Mammary epithelial cell (primary cell): ENCODE data around the gene CDK4.
A peak's percentile ranks its signal among the peaks of the same experiment; 100 is the strongest.

Source experiments
- CTCF ChIP-seq, 2 donors: IDR thresholded peaks in 1 of 2; conservative IDR thresholded peaks in 1 of 2; 2 replicates each; pipeline ENCODE4 v1.5.1; 2011 to 2012; ENCODE audit warnings: inconsistent platforms in 2 of 2, low read length in 2 of 2, mild to moderate bottlenecking in 2 of 2, control low read depth in 1 of 2, low read depth in 1 of 2; ENCODE audit not compliant: insufficient read depth in 1 of 2; ENCODE audit errors: extremely low read depth in 1 of 2
- EZH2 ChIP-seq: IDR thresholded peaks from 2 replicates; pipeline ENCODE4 v1.6.1; 2012; ENCODE audit warnings: low read length, inconsistent platforms, borderline replicate concordance

- TF ChIP-seq EZH2 (no peak), CTCF (conservative IDR thresholded peaks at IDR 0.05 in 1 of 2, IDR thresholded peaks at IDR 0.05 in 1 of 2; ENCODE audit: extremely low read depth in 1 of 2, insufficient read depth in 1 of 2, low read depth in 1 of 2, low read length in 2 of 2) (peak; percentile 80 to 94)
These were observed 30.7 kb upstream of the CDK4 start, which contains the start of gene TSFM for GRCh38 chr12:57782608-57783465.
